CD4-positive, alpha-beta T cell treated with Interleukin-6 at 100 ng/mL for 8 hours (primary cell): Measurements from ENCODE around the gene AIFM2.

Experiments
- DNase-seq: peaks from one replicate; pipeline ENCODE4 v3.0.0-alpha.2; 2020; ENCODE audit warnings: mixed read lengths, low spot score

The AIFM2 gene

DNA sequence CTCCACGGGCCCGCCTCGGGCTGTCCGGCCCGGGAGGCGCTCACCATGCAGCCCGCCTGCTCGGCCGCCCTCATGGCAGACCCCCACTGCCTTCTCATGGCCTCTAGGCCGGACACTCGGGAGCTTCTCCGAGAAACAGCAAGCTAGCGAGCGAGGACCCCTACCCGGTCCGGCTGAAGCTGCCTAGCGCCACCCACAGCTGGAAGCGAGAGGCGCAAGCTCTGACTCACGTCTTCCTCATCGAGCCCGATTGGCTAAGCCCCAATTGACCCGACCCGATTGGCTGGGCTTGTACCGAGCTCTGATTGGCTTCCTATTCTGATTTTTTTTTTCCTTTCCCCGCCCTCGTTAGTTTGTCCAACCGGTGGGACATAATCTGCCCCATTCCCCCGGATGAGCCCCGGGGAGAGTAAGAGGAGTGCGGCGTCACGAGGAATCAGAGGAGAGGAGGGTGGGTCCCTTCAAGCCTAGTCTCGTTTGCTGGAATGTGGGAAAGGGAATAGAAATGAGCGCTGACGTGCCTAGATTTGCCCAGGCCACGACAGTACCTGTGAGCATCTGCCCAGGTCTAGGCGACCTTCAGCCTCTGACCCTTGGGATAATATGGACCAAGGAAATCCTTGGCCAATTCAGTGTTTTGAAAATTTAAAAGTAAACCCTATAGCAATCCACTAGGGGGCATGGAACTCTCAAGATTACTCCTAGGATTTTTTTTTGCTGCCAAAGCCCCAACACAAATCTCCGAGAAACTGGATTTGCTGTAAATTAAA is 14.0 kb upstream of the AIFM2 start, which contains the start of gene TYSND1:
Gene TYSND1, minus strand, starts transcription at position 212 of the 770 bp plus-strand sequence. Its CDS starts 114 bp downstream, at position 98.
- DNase-seq, result peak; percentile 94

GRCh38 chr10:70145666-70146488 is 13.3 kb upstream of the AIFM2 start:
- peak; percentile 55 for DNase-seq

DNA sequence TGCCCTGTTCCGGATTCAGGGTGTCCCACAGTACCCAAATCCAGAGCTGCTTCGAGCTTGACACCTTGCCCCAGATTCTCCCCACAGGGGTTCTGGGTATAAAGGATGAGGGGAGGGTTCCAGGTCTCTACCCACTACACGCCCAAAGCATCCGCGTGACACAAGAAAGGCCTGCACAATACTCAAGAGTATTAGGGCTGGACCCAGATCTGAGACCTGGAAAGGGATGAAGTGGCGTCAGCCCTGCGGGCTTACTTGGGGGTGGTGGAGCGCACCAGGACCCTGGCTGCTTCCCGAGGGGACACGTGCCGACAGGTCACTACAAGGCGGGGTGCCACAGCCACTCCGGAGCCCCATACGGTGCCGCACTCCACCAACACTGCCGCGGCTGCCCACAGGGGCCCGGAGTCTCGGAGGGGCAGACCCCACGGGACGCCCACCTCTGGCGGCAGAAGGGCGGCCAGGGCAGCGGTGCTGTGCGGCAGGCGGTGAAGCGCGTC is 12.6 kb upstream of the AIFM2 start:
- DNase-seq, result no peak

DNA sequence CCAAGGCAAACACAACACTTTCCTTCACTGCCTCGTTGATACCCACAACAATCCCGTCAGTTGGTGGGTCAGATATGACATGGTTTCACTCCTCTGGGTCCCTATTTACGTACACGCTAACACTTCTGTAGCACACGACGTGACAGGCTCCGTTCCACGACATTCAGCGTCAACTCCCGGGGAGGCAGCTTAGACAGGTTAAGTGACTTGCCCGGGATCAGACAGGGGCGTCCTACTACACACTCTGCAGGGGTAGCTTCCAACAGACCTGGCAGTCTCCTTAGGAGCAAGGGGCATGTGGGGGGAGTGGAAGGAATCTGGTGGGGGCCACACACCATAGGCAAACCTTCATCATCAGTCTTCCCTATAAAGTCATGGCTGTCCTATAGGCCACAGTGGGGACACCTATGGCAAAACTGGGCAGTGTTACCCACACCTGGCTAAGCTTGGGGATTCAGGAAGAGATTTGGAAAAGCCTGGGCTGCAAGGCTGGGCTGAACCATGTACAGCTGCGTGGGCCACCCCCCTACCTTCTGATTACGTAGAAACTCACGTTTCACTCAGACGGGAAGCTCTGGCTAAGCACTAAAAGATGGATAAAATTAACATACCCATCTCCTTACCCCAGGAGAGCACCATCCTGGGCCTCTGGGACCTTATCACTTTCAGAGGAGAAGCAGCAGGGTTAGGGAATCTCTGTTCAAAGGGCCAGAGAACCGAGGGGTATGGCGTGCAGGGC is 11.9 kb upstream of the AIFM2 start:
- DNase-seq, result no peak

DNA sequence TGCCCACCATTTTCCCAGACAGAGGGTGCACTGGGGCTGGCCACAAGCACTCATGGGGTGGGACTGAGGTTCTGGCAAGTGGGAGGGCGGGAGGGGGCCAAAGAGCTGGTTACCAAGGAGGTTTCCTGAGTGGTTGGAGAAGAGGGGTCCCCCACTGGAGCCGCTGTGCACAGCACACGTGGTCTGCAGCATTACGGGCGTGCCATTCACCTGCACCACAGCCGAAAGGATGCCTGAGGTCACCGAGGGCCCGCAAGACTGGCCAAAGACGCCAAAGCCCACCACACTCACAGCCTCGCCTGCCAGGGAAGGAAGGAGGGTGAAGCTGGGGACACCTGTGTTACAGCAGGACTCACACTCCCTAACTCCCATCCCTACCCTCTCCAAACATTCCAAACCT is 9.9 kb upstream of the AIFM2 start:
- DNase-seq, result no peak

DNA sequence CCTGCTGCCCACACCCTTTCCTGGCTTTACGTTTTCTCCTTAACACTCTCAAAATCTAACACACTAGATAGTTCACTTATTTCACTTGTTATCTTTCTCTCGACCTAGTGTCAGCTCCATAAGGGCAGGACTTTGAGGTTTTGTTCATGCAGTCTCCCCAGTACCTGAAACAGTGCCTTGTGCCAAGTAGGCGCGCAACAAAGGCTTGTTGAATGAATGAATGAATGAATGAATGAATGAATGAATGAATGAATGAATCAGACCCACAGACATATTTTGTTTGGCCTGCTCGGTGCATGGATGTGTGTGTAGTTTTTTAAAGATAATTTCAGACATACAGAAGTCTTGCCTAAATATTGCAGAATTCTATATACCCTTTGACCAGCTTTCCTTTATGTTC is 7.7 kb upstream of the AIFM2 start:
- no peak for DNase-seq

GRCh38 chr10:70139997-70140250 is 7.3 kb upstream of the AIFM2 start:
- DNase-seq, result no peak

GRCh38 chr10:70139151-70139996 is 6.7 kb upstream of the AIFM2 start:
- no peak for DNase-seq

DNA sequence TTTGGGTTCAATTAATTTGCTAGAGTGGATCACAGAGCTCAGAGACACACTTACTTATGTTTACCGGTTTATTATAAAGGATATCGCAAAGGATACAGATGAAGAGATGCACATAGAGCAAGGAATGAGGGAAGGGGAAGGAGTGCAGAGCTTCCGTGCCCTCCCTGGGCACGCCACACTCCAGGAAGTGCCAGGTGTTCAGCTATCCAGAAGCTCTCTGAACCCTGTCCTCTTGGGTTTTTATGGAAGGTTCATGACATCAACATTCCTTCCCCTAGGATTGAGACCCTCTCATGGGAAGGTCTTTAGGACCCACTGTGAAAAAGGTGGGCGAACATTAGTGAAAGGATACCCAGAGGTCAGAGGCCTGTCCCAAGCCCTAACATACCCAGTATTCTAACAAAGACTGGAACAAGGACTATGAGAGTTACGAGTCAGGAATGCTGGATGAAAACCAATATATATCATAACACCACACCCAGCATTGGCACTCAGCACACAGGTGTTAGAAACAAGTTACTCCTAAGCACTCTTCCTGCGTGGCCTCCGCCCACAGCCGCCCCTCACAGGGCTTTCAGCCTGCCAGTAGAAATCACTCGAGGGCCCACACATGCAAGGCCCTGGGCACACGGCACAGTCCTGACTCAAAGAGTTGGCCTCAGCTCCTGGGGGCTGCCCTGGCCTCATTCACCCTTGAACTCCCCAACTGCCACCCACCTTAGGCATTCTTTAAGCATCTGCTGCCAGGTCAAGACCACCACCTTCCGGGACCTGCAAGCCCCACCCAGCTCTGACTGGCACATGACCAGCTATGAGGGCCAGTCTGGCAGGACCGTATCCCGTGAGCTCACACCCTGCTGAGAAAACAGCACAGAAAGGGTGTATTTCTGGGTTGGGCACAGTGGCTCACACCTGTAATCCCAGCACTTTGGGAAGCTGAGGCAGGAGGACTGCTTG is 5.6 kb upstream of the AIFM2 start:
- no peak for DNase-seq

DNA sequence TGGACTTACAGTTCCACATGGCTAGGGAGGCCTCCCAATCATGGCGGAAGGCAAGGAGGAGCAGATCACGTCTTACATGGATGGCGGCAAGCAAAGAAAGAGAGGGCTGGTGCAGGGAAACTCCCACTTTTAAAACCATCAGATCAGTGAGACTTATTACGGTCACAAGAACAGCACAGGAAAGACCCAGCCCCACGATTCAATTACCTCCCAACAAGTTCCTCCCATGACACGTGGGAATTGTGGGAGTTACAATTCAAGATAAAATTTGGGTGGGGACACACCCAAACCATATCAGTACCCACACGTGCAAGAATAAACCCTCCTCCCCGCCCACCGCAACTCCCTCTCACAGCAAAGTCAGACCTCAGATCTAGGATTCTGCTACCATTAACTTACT is 4.5 kb upstream of the AIFM2 start:
- DNase-seq, result no peak

DNA sequence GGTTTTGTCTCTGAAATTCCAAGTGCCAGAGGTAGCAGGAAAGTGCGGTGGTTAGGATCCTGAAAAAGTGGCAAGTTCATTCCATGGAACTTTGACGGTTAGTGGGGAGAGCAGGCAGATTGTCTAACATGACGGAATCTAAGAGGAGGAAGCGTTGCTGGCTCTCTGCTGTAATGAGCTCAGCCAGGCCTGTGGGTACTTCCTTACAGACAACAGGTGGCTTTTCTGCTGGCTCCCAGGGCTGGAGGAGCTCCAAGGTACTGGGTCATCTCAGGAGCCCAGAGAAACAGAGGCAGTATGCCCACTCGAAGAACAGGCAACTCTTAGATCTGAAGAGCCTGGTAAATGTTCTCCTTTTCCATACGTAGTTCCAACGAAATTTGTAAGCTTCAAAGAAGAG is 3.1 kb upstream of the AIFM2 start:
- no peak for DNase-seq

DNA sequence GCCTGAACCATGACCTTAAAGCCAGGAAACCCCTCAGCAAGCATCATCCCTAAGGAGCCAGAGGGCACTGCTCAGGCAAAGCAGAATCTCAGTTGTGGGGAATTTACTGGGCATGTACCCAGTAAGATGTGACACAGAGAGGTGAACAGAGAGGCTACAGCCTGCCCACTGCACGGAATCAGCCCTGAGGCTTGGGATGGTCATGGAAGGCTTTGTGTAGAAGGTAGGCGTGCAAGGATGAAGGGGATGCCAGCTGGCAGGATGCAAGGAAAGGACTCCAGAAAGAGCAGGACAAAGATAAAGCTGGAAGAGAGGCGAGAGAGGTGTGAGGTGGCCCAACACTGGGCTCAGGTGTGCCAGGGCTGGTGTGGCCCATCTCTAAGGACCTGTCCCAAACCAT is 2.4 kb upstream of the AIFM2 start:
- DNase-seq, result no peak

GRCh38 chr10:70131560-70131937 is 1.1 kb downstream of the AIFM2 start:
- no peak for DNase-seq

DNA sequence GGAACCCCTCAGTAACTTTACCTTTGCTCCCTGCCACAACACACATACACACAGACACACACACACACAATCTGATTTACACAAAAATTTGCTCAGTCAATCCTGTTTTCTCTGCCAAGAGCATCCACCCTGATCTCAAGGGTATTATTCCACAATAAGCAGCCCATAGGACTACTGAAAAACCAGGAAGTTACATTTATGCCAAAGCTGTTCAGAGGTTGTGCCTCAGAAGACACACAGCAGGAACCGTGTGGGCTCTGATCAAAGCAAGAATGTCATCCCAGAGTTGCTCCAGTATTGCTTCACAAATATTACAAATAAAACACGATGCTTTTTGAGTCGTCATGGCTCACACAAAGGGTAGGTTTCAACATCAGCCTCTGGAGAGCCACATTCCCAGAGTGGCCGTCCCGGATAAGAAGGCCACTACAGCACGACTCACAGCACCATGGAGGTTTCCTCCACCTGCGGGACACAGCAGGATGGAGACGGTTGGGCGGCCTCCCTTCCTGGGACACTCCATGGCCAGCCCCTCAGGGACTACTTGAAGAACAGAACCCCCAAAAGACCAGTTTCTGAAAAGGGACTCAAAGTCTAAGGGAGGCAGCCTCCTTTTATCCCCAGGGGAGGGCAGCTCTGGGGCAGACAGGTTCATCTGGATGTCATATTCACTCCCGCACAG is 1.6 kb downstream of the AIFM2 start:
- no peak for DNase-seq

GRCh38 chr10:70126700-70127395 is 5.8 kb downstream of the AIFM2 start:
- no peak for DNase-seq

GRCh38 chr10:70125918-70126552 is 6.6 kb downstream of the AIFM2 start:
- no peak for DNase-seq

- no peak for DNase-seq
Observed at GRCh38 chr10:70124918-70125317, 7.7 kb downstream of the AIFM2 start.

- no peak for DNase-seq
Observed at GRCh38 chr10:70124415-70124814, 8.2 kb downstream of the AIFM2 start.

DNA sequence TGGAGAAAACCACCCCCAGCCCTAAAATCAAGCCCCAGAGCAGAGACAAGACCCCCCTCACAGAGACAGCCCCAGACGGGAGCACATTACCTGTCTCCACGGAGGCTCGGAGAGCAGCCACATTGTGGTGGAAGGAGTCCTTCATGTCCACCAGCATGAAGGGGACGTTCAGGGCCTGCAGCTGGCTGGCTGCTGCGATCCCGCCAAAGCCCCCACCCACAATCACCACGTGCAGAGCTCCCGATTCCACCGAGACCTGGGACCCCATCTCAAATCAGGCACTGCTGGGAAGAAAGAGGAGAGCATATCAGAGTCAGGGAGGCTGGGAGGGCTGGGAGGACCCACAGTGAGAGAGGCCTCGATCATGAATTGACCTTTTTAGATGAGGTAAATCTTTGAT is 8.8 kb downstream of the AIFM2 start:
- DNase-seq, result no peak
